ENCODE results near the gene OR5B2. TPM values are rescaled to one million over a fixed set of nuclear protein-coding genes. Genes with fewer than 3 reads are reported as not detected.

The OR5B2 gene
- not detected for polyA plus RNA-seq (2012; ENCODE audit: insufficient read length, low read depth)

GRCh38 chr11:58428021-58428420 lies at the start of gene OR5B2:
OR5B2 (minus strand) TSS chr11:58428121; CDS start chr11:58423261, 4,860 bp downstream.
- TF ChIP-seq REST (IDR thresholded peaks at IDR 0.05; ENCODE audit: insufficient read depth in 1 of 2, low read depth in 2 of 2, low read length in 2 of 2) (no peak), FOXP2 (optimal IDR thresholded peaks at IDR 0.05; ENCODE audit: borderline replicate concordance, extremely low read depth, extremely low read length, insufficient read depth) (no peak), TAF1 (IDR thresholded peaks at IDR 0.05; ENCODE audit: borderline replicate concordance, insufficient read depth, low read length) (no peak), SIN3A (IDR thresholded peaks at IDR 0.05; ENCODE audit: borderline replicate concordance, insufficient read depth, low read length) (no peak), POLR2AphosphoS5 (IDR thresholded peaks at IDR 0.05; ENCODE audit: low read depth, low read length) (no peak)

GRCh38 chr11:58471892-58472291 lies 44.0 kb upstream of the OR5B2 start:
- TF ChIP-seq FOXP2 (optimal IDR thresholded peaks at IDR 0.05; ENCODE audit: borderline replicate concordance, extremely low read depth, extremely low read length, insufficient read depth) = no peak
- no peak for TF ChIP-seq SIN3A (IDR thresholded peaks at IDR 0.05; ENCODE audit: borderline replicate concordance, insufficient read depth, low read length)
- TF ChIP-seq TAF1 (IDR thresholded peaks at IDR 0.05; ENCODE audit: borderline replicate concordance, insufficient read depth, low read length) = no peak
- TF ChIP-seq REST (IDR thresholded peaks at IDR 0.05; ENCODE audit: insufficient read depth in 1 of 2, low read depth in 2 of 2, low read length in 2 of 2) = no peak
- TF ChIP-seq POLR2AphosphoS5 (IDR thresholded peaks at IDR 0.05; ENCODE audit: low read depth, low read length) = no peak

- TF ChIP-seq POLR2AphosphoS5 (IDR thresholded peaks at IDR 0.05; ENCODE audit: low read depth, low read length) (no peak), REST (IDR thresholded peaks at IDR 0.05; ENCODE audit: insufficient read depth in 1 of 2, low read depth in 2 of 2, low read length in 2 of 2) (no peak), FOXP2 (optimal IDR thresholded peaks at IDR 0.05; ENCODE audit: borderline replicate concordance, extremely low read depth, extremely low read length, insufficient read depth) (no peak), TAF1 (IDR thresholded peaks at IDR 0.05; ENCODE audit: borderline replicate concordance, insufficient read depth, low read length) (no peak), SIN3A (IDR thresholded peaks at IDR 0.05; ENCODE audit: borderline replicate concordance, insufficient read depth, low read length) (no peak)
These were observed 38.4 kb upstream of the OR5B2 start for GRCh38 chr11:58466293-58466692.

- TF ChIP-seq TAF1 (IDR thresholded peaks at IDR 0.05; ENCODE audit: borderline replicate concordance, insufficient read depth, low read length) (no peak), REST (IDR thresholded peaks at IDR 0.05; ENCODE audit: insufficient read depth in 1 of 2, low read depth in 2 of 2, low read length in 2 of 2) (no peak), SIN3A (IDR thresholded peaks at IDR 0.05; ENCODE audit: borderline replicate concordance, insufficient read depth, low read length) (no peak), FOXP2 (optimal IDR thresholded peaks at IDR 0.05; ENCODE audit: borderline replicate concordance, extremely low read depth, extremely low read length, insufficient read depth) (no peak)
These were observed 37.8 kb upstream of the OR5B2 start for GRCh38 chr11:58465690-58466089.

- no peak for TF ChIP-seq FOXP2 (optimal IDR thresholded peaks at IDR 0.05; ENCODE audit: borderline replicate concordance, extremely low read depth, extremely low read length, insufficient read depth)
- TF ChIP-seq REST (IDR thresholded peaks at IDR 0.05; ENCODE audit: insufficient read depth in 1 of 2, low read depth in 2 of 2, low read length in 2 of 2) = no peak
- no peak for TF ChIP-seq TAF1 (IDR thresholded peaks at IDR 0.05; ENCODE audit: borderline replicate concordance, insufficient read depth, low read length)
- no peak for TF ChIP-seq SIN3A (IDR thresholded peaks at IDR 0.05; ENCODE audit: borderline replicate concordance, insufficient read depth, low read length)
- TF ChIP-seq POLR2AphosphoS5 (IDR thresholded peaks at IDR 0.05; ENCODE audit: low read depth, low read length) = no peak
These were observed 23.7 kb upstream of the OR5B2 start for GRCh38 chr11:58451585-58451984.
